Stimulated activated CD8-positive, alpha-beta memory T cell treated with anti-CD3 and anti-CD28 coated beads, Interleukin-12 subunit alpha, Interleukin-12 subunit beta, amount 100 ng/mL, for 1 hour (primary cell): ENCODE data around the gene EFNA5.

ENCODE experiments used
- DNase-seq: peaks from one replicate; pipeline ENCODE4 v3.0.0-alpha.2; 2020; ENCODE audit warnings: low read depth

The EFNA5 gene

GRCh38 chr5:107484281-107484680 lies 186.5 kb downstream of the EFNA5 start:
- DNase-seq = no peak

DNA sequence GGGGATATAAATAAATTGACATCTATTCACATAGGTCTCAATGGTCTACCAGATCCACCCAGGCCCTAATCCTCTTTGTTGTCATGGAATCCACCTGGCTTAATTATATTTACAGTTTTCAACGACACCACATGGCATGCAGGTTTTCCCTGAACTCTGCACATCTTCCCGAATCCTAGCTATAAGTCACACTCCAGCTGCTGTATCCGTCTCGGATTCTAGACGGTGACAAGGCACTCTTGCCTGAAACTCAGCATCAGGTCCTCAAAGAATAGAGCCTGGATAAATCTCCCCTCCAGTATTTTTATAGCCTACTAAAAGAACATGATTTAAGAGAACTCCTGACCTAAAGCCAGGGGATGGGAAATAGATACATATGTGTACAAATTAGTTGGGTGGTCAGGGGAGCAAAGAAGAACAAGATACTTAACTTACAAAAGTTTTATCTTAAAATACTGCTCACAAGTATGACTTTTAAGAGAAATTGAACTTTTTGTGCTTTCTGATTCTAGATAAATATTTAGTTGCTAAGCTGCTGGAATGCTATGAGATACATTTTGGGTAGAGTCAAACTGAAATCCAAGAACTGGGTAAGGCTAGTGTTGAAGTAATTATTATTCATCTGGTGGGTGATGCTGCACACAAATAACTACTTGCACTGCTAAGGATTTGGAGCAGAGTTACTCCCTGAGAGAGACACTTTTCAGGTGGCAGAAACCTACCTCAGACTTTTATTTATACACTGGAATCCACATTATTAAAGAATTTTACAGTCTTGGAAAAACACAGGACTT lies 187.3 kb downstream of the EFNA5 start:
- no peak for DNase-seq

DNA sequence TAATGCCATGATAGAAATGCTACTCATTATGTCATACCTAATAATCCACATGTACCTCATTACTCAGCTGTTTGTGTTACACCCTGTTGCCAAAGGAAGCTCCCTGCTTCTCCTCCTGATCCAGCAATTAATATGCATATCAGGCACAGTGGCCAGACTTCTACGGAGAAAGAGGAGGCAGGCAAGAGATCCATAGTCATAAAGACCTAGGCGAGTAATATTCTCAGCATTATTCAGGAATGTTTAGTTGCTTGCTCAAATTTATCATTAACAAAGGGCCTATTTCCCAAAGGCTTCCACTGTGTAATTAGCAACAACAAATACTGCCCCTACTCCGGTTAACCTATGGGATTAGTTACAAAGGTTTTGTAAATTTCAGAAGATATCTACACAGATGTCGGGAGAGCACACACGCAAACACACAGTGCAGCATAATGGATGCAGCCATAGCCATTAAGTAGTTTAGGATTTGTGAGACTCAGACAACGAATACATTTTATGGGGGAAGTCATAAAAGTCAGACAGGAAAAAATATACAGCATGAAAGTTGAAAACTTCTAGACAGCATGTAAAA lies 192.6 kb downstream of the EFNA5 start:
- no peak for DNase-seq

GRCh38 chr5:107477492-107477891 lies 193.2 kb downstream of the EFNA5 start:
- DNase-seq = no peak

GRCh38 chr5:107476783-107477182 lies 194.0 kb downstream of the EFNA5 start:
- DNase-seq = no peak

- no peak for DNase-seq
Observed at GRCh38 chr5:107474716-107475489, 195.8 kb downstream of the EFNA5 start.

DNA sequence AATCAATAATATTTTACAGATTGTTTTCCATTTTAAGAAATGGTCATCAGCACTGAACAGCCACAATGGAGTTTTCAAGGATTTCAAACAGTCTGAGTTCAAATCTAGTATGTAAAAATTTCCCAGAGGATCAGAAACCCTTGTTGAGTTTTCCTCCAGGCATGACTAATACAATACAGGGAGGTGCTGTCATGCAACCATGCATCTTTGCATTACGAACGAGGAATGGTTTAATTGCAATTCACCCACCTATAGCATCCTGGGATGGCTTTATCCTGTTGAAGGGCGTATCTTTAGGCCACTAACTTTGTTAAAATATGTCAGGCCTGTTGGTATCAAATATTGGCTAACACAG lies 196.4 kb downstream of the EFNA5 start:
- no peak for DNase-seq

DNA sequence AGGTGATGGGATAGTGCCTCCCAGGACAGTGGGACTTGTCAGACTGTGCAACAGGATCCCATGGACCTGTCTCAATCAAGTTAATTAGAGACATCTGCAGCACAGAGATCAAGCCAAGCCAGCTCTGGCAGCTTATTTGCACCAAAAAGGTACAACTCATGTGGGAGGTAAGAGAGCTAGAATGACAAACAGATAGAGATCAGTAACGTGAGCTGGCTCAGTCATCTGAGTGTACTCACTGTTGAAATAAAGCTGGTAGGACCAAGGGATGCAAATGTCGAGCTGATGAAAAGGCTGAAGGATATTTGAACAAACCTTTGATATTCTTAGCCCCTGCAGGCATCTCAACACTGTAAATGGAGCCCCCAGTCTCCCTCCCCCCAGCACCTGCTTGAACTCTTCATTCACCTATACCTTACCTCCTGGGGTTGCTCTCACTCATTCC lies 198.1 kb downstream of the EFNA5 start:
- no peak for DNase-seq

DNA sequence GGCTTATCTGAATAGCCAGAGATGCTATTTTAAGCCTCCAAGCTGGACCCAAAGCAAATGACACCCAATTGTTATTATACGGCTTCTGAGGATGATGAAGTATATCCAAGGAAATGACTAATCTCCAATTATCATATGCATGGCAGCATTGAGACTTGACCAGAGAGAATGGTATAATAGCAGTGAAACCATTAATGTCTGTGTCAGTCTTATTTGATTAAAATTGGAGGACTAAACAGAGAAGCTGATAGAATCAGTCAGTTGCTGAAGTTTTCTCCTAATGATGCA lies 200.5 kb downstream of the EFNA5 start:
- no peak for DNase-seq

DNA sequence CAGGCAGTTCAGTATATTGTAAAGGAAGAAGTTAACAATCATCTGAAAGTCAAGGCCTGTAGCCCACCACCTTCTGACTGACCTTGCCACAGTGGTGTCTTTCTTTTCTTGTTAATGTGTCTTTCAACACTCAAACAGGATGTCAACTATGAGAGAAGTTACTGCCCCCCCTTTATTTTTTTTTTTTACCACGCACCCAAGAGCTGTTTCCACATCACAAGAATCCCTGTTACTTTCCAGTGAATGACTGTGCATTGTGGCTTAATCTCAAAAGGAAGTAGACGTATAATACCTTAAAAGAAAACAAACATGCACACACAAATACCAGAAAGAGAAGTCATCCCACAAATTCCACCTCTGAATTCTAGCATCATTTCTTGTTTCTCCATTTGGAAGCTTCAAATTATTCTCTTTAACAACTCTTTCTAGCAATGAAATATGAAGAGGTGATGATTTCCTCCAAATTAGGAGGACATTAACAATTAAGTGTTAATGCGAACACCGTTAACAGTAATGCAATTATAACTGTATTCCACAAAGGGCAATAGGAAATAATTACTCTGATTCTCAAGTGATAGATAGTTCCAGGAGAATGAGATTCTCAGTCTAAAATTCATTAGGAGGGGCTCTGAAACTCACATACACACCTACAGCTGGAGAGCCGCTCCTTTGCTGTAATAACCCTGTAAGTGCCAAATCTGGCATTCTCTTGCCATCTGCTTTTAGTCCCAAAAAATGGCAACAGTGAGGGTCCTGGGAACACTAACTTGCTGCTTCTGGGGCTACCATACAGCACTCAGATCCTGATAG lies 201.0 kb downstream of the EFNA5 start:
- DNase-seq = no peak

DNA sequence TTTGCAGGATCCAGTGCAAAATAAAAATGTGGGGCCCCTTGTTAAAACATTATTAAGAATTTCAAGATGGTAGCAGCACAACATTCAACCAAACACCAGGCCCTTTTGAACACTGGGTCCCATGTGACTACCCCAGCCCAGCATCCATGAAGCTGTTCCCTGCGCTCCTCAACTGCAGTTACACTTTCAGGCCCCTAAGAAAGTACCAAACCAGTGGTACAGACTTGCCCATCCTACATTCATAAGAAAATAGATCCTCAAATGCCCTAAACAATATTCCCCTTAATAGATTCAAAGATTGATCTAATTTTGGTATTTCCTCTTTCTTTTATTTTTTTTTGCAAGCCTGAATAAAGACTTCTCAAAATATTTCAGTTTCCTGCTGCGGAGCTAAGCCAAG lies 201.7 kb downstream of the EFNA5 start:
- DNase-seq = no peak

DNA sequence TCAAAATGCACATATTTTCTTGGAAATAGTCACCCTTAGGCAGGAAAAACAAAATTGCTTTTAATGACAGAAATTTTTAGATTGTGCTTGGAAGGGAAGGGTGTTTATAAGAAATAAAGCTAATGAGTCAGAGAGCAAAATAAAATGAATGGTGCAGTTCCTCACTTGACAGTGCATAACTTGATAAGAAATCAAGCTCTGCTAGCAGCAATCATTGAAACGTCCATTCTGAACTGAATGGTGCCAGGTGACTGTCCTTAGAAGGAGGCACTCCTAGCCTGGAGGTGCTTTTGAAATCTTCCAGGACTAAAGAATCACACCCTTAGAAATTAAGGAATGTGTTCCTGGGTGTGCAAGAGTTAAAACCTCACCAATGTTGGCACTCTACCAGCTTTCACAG lies 202.5 kb downstream of the EFNA5 start:
- DNase-seq = no peak

DNA sequence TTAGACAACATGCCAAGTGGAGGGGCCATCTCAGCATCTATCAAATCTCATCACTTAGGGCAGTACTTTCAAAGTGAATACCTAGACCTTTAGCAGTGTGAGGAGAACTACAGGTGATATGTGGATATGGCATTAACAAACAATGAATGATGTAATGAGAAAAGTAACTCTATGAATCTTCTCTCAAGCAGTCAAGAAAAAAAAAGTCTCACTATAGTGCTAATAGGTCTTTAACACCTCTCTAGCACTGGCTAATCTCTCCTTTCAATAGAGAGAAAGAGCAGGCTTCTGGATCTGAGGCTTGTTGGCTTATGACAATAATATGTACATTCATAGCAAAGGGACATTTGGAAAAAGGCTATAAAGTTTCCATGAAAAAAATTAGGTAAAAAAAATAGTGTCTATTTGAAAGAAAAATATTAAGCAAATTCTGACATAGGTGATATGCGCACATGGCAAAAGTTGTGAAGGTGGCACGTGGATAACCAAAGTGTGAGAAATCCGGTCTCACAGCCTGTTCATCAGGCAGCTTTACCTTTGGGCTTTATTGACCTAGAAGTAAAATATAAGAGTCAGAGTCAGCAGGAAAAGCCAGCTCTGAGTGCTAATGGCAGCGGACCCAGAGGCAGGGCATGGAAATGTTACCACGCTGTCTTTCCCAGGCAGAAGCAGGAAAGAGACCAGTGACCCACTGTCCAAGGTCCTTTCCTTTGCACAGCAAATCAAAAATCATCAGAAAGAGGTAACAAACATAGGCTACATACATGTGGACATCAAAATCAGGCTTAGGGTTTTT lies 203.4 kb downstream of the EFNA5 start:
- no peak for DNase-seq

DNA sequence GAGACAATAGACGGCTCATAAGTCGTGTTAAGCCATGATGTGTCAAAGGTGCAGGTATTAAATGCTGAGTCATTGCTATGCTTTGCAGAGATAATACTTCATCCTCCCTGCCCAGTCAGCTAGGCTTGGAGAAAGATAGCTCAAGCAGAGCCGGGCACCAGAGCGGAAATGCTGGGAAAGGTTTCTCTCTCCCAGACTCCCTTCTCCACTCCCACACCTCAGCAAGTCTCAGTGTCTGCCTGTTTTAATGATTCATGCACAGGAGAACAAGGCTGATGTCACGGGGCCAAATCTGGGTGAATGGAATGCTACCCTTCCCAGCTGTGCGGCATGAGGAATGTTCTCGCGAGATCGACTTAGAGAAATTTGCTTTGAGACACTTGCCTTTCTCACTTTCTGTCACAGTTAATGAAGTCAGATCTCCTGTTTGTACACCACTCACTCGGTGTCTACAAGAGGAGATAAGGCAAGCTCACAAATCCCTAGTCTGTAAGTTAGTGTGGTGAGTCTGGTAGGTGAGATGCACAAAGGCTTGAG lies 204.4 kb downstream of the EFNA5 start:
- DNase-seq = no peak

DNA sequence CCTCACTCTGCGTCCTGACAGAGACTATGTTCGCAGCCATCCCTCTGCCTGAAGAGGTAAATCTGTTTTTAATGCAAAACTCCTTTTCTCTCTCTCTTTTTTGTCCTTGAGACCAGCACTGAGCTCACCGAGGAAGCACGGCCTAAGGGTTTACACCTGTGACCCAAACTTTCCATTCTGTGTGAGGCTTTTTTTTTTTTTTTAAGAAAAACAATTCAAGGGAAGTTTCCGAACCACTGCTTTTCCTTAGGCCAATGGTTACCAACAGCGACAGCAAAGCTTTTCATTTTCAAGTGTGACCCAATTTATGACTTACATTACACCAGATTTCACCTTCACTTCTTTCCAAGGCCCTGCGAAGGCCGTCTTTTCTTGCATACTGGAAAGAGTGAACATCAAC lies 205.9 kb downstream of the EFNA5 start:
- no peak for DNase-seq

DNA sequence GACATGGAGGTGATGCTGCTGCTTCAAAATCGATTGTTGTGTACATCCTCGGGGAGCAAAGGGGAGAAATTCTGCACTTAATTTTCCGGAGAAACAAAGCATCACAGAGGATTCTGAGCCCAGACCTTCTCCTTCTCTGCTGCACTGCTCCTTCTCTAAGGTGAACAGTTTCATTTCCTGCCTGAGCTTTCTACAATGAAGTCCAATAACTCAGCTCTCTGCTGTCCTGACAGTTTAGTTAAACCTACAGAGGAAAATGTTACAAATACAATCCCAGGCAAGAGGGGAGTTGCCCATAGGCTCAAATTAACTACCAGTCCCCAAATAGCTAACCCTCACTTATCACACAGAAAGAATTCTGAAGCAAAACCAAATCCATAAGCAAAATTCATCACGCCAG lies 206.3 kb downstream of the EFNA5 start:
- no peak for DNase-seq

DNA sequence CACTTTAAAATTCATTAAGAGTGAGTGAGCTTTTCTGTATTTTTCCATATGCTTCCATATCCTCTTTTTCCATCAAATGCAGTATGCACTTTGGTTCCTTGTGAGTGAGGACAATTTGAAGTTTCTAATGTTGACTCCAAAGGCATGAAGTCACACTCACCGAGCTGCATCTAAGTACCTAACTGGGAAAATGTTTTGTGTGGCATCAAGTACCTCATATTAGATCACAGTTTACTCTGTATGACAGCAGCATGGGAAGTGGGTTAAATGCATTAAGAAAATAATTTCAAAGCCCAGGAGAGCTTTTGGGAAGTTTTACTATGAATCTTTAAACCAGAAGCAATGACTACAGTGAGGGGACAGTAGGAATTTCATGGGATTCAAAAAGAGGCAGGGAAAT lies 207.0 kb downstream of the EFNA5 start:
- no peak for DNase-seq

DNA sequence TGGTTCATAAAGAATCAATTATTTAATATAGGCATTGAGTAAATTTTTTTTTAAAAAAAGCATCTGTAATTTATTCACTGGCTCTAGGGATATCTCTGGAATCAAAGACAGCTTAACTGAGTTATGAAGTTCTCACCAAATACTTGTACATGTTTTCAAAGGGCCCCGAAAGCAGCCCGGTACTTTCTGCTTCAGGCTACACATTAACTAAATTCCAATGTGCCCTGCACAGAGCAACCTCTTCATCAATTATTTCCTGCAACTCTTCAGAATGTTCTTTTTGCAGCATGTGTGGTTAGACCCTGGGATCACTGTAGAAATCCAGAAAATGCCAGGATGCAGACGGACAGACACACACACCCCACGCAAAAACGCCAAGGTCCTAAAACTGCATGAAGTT lies 209.0 kb downstream of the EFNA5 start:
- DNase-seq = no peak

DNA sequence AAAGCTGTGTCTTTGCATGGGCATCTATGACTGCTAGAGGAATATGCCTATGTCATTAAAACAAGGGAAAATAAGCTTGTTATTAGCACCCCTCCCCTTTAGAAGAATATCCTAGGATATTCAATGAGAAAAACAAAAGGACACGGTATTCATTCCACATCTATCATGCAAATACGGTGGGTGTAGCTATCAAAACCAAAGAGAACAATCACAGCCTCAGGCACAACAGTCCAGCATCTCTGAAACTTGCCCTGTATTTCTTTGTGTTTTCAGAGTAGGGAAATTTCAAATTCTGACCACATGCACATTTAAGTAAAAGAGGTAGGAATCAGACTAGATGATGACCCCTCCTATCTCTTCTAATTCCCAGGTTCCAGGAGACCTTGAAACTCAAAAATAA lies 209.9 kb downstream of the EFNA5 start:
- DNase-seq = no peak

GRCh38 chr5:107459605-107460004 lies 211.1 kb downstream of the EFNA5 start:
- no peak for DNase-seq

DNA sequence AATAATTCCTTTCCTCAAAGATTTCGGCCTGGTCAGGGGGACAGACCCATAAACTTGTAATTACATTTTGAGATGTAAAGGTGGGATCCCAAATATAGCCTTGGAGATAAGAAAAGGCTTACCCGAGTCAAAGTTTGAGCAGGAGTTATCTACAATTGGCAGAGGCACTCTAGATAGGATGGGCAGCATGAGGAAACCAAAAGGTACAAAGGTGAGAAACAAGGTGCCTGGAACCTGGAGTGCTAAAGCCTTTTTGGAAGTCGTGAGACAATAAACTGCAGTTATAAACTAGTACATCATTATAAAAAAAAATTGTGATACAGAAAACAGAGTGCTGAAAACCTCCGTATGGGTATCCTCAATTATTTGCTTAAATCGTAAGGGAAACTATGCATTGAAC lies 212.4 kb downstream of the EFNA5 start:
- DNase-seq = no peak

DNA sequence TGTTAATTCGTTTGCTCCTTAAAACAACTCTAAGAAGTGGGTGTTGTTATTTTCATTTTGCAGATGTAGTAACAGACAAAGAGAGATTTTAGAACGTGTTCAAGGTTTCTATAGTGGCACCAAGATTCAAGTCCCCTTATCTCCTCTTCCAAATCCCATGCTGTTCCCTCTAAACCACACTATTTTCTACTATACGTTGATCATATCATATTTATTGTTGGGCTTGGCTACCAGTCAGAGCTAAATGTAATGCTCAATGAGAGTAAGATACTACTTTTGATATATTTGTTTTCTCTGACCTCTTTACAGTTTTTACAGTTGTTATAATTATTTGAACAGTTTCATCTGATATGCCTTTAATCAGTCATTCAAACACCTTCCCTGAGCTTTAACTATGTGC lies 212.9 kb downstream of the EFNA5 start:
- DNase-seq = no peak
